ENCODE data around the gene RBM19. TPM values are rescaled to one million over a fixed set of nuclear protein-coding genes. Genes with fewer than 3 reads are reported as not detected.

The RBM19 gene
- total and polyA plus RNA-seq, 4 donors: 7.9 to 18.7 (median 9.0) TPM

- H3K4me1 ChIP-seq (ENCODE audit: control insufficient read depth in 4 of 4, insufficient read depth in 4 of 4, low read length in 3 of 4): no peaks in the 10 kb centered on the region
- no peak overlapping the region for H3K4me3 ChIP-seq (ENCODE audit: low read depth in 1 of 3, low read length in 3 of 3)
- no peak overlapping the region for H3K27ac ChIP-seq (ENCODE audit: low read depth in 1 of 2, low read length in 2 of 2)
- 98% methylated on average over 5 of the region's 5 CpGs for WGBS
- TF ChIP-seq JUND (IDR thresholded peaks at IDR 0.05) (no peak), ATF3 (IDR thresholded peaks at IDR 0.05) (no peak), YY1 (IDR thresholded peaks at IDR 0.05) (no peak), RAD21 (IDR thresholded peaks at IDR 0.05) (no peak), TAF1 (conservative IDR thresholded peaks at IDR 0.05) (no peak), FOXA1 (IDR thresholded peaks at IDR 0.05) (no peak), ZBTB33 (IDR thresholded peaks at IDR 0.05) (no peak), RXRA (IDR thresholded peaks at IDR 0.05) (no peak), CTCF (IDR thresholded peaks at IDR 0.05; ENCODE audit: low read depth, low read length, missing input control) (no peak), GABPA (IDR thresholded peaks at IDR 0.05 in 1 of 2, conservative IDR thresholded peaks at IDR 0.05 in 1 of 2) (no peak), HNF4A (conservative IDR thresholded peaks at IDR 0.05) (no peak), SP1 (IDR thresholded peaks at IDR 0.05) (no peak), EGR1 (IDR thresholded peaks at IDR 0.05; ENCODE audit: low read depth in 2 of 2) (no peak)
- no peaks in the 10 kb centered on the region for H3K9me3 ChIP-seq (ENCODE audit: control insufficient read depth in 4 of 4, low read length in 3 of 4)
- H3K36me3 ChIP-seq (ENCODE audit: control insufficient read depth in 4 of 4, insufficient read depth in 3 of 4, low read depth in 1 of 4, low read length in 3 of 4): peaks cover 0 to 4% (median 2%) of the 10 kb centered on the region in 4 donors
- H3K27me3 ChIP-seq (ENCODE audit: control insufficient read depth in 4 of 4, insufficient read depth in 4 of 4, low read length in 3 of 4): no peaks in the 10 kb centered on the region
- no peak overlapping the region for H3K9ac ChIP-seq (ENCODE audit: low read depth in 1 of 2, low read length in 2 of 2)
- DNase-seq (ENCODE audit: low spot score): no peak
Observed at GRCh38 chr12:113877607-113878006, 88.5 kb downstream of the RBM19 start.

DNA sequence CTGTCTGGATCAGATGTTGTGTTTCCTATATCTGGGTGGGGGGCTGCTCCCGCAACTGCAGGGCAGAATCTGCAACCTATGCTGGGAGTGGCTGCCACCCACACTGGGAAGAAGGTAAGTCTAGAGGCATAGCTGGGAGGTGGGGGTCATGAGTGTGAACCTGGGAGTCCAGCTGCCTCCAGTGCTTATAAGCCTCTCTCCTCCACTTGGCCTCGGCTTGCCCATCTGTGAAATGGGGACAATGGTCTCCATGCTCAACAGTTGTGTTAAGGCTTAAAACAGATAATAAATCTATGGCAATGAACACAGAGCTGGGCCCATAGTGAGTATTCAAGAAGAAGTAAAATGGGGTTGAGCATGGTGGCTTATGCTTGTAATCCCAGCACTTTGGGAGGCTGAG is 90.0 kb downstream of the RBM19 start:
- WGBS: 96% methylated on average over 2 of the region's 2 CpGs

More for the DNA sequence above, 90.0 kb downstream of the RBM19 start:
- Histone ChIP-seq H3K4me3 (ENCODE audit: low read depth in 1 of 3, low read length in 3 of 3) (no peak overlapping the region), H3K27ac (ENCODE audit: low read depth in 1 of 2, low read length in 2 of 2) (no peak overlapping the region), H3K36me3 (ENCODE audit: control insufficient read depth in 4 of 4, insufficient read depth in 3 of 4, low read depth in 1 of 4, low read length in 3 of 4) (peaks cover 0 to 4% (median under 1%) of the 10 kb centered on the region in 4 donors), H3K27me3 (ENCODE audit: control insufficient read depth in 4 of 4, insufficient read depth in 4 of 4, low read length in 3 of 4) (no peaks in the 10 kb centered on the region), H3K9ac (ENCODE audit: low read depth in 1 of 2, low read length in 2 of 2) (no peak overlapping the region), H3K4me1 (ENCODE audit: control insufficient read depth in 4 of 4, insufficient read depth in 4 of 4, low read length in 3 of 4) (no peaks in the 10 kb centered on the region), H3K9me3 (ENCODE audit: control insufficient read depth in 4 of 4, low read length in 3 of 4) (no peaks in the 10 kb centered on the region)
- TF ChIP-seq RXRA (IDR thresholded peaks at IDR 0.05) (no peak), FOXA2 (IDR thresholded peaks at IDR 0.05) (no peak), JUND (IDR thresholded peaks at IDR 0.05) (no peak), MAX (IDR thresholded peaks at IDR 0.05) (no peak), EGR1 (IDR thresholded peaks at IDR 0.05; ENCODE audit: low read depth in 2 of 2) (no peak), CTCF (IDR thresholded peaks at IDR 0.05; ENCODE audit: low read depth, low read length, missing input control) (no peak), HNF4G (IDR thresholded peaks at IDR 0.05) (no peak), ATF3 (IDR thresholded peaks at IDR 0.05) (no peak), GABPA (IDR thresholded peaks at IDR 0.05 in 1 of 2, conservative IDR thresholded peaks at IDR 0.05 in 1 of 2) (no peak), REST (IDR thresholded peaks at IDR 0.05) (no peak), SP1 (IDR thresholded peaks at IDR 0.05) (no peak), ZBTB33 (IDR thresholded peaks at IDR 0.05) (no peak), YY1 (IDR thresholded peaks at IDR 0.05) (no peak)
- DNase-seq (ENCODE audit: low spot score): no peak
